Lower leg skin (tissue), 3 donors: ENCODE data around the gene LDB2.

ENCODE experiments used
- POLR2A ChIP-seq, 2 donors: fragments of 450-650 bp; IDR thresholded peaks; one replicate each; pipeline ENCODE4 v1.6.1; 2016 to 2017; ENCODE audit warnings: antibody characterized with exemption in 2 of 2, mild to moderate bottlenecking in 1 of 2, moderate library complexity in 1 of 2
- TF ChIP-seq, protein P1 (sequence below), 3 donors: fragments of 450-650 bp; IDR thresholded peaks; one replicate each; pipeline ENCODE4 v1.5.1; 2016; ENCODE audit warnings: antibody characterized with exemption in 3 of 3, mild to moderate bottlenecking in 3 of 3, moderate library complexity in 2 of 3

DNA sequence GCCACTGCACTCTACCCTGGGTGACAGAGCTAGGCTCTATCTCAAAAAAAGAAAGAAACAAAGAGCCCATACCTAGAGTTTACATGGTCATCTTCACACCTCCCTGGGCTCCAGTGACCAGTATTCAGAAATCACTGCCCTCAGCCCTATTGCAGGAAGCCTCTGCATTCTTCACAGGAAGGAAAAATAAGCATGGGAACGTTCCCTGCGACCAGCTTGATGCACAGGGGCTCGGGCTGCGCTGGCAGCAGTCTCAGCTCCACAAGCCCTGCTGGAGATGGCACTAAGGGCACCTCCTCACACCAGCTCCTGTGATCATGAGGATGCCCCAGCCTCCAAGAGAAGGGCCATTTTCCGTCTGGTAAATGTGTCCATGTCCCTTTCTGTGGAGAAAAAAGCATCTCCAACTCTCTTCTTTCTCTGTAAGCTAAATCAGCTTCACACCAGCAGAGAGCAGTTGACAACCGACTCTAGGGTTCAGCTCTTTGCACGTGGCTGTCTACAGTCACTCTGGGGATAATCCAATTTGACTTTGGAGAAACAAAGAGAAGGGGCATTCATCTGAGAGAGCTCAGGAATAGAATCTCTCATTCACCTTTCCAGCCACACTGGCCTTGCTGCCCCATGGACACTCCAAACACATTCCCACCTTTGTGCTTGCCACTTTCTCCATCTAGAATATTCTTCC lies 33.1 kb downstream of the LDB2 start:
- TF ChIP-seq, protein P1, sequence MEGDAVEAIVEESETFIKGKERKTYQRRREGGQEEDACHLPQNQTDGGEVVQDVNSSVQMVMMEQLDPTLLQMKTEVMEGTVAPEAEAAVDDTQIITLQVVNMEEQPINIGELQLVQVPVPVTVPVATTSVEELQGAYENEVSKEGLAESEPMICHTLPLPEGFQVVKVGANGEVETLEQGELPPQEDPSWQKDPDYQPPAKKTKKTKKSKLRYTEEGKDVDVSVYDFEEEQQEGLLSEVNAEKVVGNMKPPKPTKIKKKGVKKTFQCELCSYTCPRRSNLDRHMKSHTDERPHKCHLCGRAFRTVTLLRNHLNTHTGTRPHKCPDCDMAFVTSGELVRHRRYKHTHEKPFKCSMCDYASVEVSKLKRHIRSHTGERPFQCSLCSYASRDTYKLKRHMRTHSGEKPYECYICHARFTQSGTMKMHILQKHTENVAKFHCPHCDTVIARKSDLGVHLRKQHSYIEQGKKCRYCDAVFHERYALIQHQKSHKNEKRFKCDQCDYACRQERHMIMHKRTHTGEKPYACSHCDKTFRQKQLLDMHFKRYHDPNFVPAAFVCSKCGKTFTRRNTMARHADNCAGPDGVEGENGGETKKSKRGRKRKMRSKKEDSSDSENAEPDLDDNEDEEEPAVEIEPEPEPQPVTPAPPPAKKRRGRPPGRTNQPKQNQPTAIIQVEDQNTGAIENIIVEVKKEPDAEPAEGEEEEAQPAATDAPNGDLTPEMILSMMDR (IDR thresholded peaks at IDR 0.05), result no peak
- no peak for TF ChIP-seq POLR2A (IDR thresholded peaks at IDR 0.05)
